ENCODE data around the gene MACO1.

MACO1 gene

DNA sequence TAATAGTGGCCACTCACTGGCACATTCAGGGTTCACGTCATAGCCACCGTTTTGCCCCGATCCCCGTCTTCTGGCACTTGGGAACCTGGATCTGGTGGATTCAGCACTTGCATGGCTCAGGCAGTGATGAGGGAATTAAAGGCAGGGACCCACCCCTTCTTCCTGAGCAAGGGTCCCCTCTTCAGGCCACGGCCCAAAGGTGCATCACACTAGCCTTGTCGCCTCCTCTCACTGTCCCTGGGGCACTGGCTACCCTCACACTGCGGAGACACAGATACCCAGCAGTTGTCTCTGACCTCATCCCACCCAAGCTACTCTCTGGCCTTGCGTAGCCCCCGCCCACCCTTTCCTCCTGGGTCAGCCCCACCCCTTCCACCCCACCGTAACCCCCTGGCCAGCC is 92.8 kb downstream of the MACO1 start:
- Histone ChIP-seq H3K9ac (ENCODE audit: low read length) (no peak overlapping the region), H3K9me3 (ENCODE audit: low read length) (no peaks in the 10 kb centered on the region), H3K27me3 (ENCODE audit: insufficient read depth, low read length) (0 out of 2 replicates have a peak, but pooled peaks cover 13% of the 10 kb centered on the region), H2AFZ (ENCODE audit: low read length) (no peak overlapping the region), H3K79me2 (ENCODE audit: insufficient read depth, low read length) (no peaks in the 10 kb centered on the region), H3K27ac (ENCODE audit: low read depth, low read length, poor library complexity, severe bottlenecking) (no peak overlapping the region), H4K20me1 (ENCODE audit: insufficient read depth, low read length) (no peaks in the 10 kb centered on the region), H3F3A (ENCODE audit: insufficient read depth, low read length) (no peaks in the 10 kb centered on the region), H3K36me3 (ENCODE audit: insufficient read depth, low read length) (no peaks in the 10 kb centered on the region), H3K4me2 (ENCODE audit: low read length) (no peak overlapping the region), H3K9me2 (ENCODE audit: low read depth, low read length) (no peaks in the 10 kb centered on the region), H3K4me1 (ENCODE audit: insufficient read depth, low read length, severe bottlenecking) (no peaks in the 10 kb centered on the region), H3K4me3 (ENCODE audit: low read depth, low read length, poor library complexity, severe bottlenecking) (no peak overlapping the region)
- no peak for TF ChIP-seq EZH2 (IDR thresholded peaks at IDR 0.05; ENCODE audit: borderline replicate concordance, low read length)
- TF ChIP-seq, protein P1, sequence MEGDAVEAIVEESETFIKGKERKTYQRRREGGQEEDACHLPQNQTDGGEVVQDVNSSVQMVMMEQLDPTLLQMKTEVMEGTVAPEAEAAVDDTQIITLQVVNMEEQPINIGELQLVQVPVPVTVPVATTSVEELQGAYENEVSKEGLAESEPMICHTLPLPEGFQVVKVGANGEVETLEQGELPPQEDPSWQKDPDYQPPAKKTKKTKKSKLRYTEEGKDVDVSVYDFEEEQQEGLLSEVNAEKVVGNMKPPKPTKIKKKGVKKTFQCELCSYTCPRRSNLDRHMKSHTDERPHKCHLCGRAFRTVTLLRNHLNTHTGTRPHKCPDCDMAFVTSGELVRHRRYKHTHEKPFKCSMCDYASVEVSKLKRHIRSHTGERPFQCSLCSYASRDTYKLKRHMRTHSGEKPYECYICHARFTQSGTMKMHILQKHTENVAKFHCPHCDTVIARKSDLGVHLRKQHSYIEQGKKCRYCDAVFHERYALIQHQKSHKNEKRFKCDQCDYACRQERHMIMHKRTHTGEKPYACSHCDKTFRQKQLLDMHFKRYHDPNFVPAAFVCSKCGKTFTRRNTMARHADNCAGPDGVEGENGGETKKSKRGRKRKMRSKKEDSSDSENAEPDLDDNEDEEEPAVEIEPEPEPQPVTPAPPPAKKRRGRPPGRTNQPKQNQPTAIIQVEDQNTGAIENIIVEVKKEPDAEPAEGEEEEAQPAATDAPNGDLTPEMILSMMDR (IDR thresholded peaks at IDR 0.05; ENCODE audit: low read length) = no peak

- Histone ChIP-seq H3K4me2 (ENCODE audit: low read length) (no peak overlapping the region), H3K36me3 (ENCODE audit: insufficient read depth, low read length) (no peaks in the 10 kb centered on the region), H3K9me3 (ENCODE audit: low read length) (no peaks in the 10 kb centered on the region), H3F3A (ENCODE audit: insufficient read depth, low read length) (no peaks in the 10 kb centered on the region), H3K9me2 (ENCODE audit: low read depth, low read length) (no peaks in the 10 kb centered on the region), H3K4me3 (ENCODE audit: low read depth, low read length, poor library complexity, severe bottlenecking) (no peak overlapping the region), H3K4me1 (ENCODE audit: insufficient read depth, low read length, severe bottlenecking) (no peaks in the 10 kb centered on the region), H4K20me1 (ENCODE audit: insufficient read depth, low read length) (no peaks in the 10 kb centered on the region), H3K79me2 (ENCODE audit: insufficient read depth, low read length) (no peaks in the 10 kb centered on the region), H3K27me3 (ENCODE audit: insufficient read depth, low read length) (0 out of 2 replicates have a peak, but pooled peaks cover 13% of the 10 kb centered on the region), H3K27ac (ENCODE audit: low read depth, low read length, poor library complexity, severe bottlenecking) (no peak overlapping the region), H3K9ac (ENCODE audit: low read length) (no peak overlapping the region), H2AFZ (ENCODE audit: low read length) (no peak overlapping the region)
- no peak for TF ChIP-seq EZH2 (IDR thresholded peaks at IDR 0.05; ENCODE audit: borderline replicate concordance, low read length)
- TF ChIP-seq, protein P1 (IDR thresholded peaks at IDR 0.05; ENCODE audit: low read length) = no peak
These were observed 94.1 kb downstream of the MACO1 start for GRCh38 chr1:25524568-25525360.

DNA sequence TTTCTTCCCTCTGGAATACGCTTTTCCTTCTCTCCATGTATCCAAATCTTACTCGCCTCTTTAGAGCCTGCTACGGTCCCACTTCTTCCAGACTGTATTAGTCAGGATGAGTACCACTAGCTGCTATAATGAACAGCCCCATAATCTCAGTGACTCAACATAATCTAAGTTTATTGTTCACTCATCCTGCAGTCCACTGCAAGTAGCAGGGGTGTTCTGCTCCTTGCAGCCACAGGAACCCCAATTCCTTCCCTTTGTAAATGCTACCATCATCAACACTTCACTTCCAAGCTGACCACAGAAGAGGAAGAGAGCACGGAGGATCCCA is 94.6 kb downstream of the MACO1 start:
- no peak overlapping the region for H2AFZ ChIP-seq (ENCODE audit: low read length)
- no peaks in the 10 kb centered on the region for H3K79me2 ChIP-seq (ENCODE audit: insufficient read depth, low read length)
- H3K4me1 ChIP-seq (ENCODE audit: insufficient read depth, low read length, severe bottlenecking) = no peaks in the 10 kb centered on the region
- TF ChIP-seq, protein P1 (IDR thresholded peaks at IDR 0.05; ENCODE audit: low read length) = no peak
- no peak for TF ChIP-seq EZH2 (IDR thresholded peaks at IDR 0.05; ENCODE audit: borderline replicate concordance, low read length)
- no peak overlapping the region for H3K4me3 ChIP-seq (ENCODE audit: low read depth, low read length, poor library complexity, severe bottlenecking)
- H3K27ac ChIP-seq (ENCODE audit: low read depth, low read length, poor library complexity, severe bottlenecking) = no peak overlapping the region
- 0 out of 2 replicates have a peak, but pooled peaks cover 13% of the 10 kb centered on the region for H3K27me3 ChIP-seq (ENCODE audit: insufficient read depth, low read length)
- H3K4me2 ChIP-seq (ENCODE audit: low read length) = no peak overlapping the region
- H3K9me3 ChIP-seq (ENCODE audit: low read length) = no peaks in the 10 kb centered on the region
- no peaks in the 10 kb centered on the region for H3F3A ChIP-seq (ENCODE audit: insufficient read depth, low read length)
- no peak overlapping the region for H3K9ac ChIP-seq (ENCODE audit: low read length)
- no peaks in the 10 kb centered on the region for H4K20me1 ChIP-seq (ENCODE audit: insufficient read depth, low read length)
- no peaks in the 10 kb centered on the region for H3K9me2 ChIP-seq (ENCODE audit: low read depth, low read length)
- no peaks in the 10 kb centered on the region for H3K36me3 ChIP-seq (ENCODE audit: insufficient read depth, low read length)
